Endothelial cell of umbilical vein (primary cell): ENCODE results near the gene BORCS5. TPM values are rescaled to one million over a fixed set of nuclear protein-coding genes. Genes with fewer than 3 reads are reported as not detected.

Experiments
- BruUV-seq: library from RNA; stranded (reverse); fragments of 400-500 nt; replicated peaks from 2 replicates; lab custom pipeline; 2021; lab: Mats Ljungman, UMichigan
- CTCF ChIA-PET: fragments of 300-600, 350-600 bp; sonication (Branson Sonifier 250); formaldehyde crosslinking; loops from one replicate; lab custom pipeline; 2021; ENCODE audit warnings: antibody characterized with exemption, inconsistent platforms; lab: Charles Lee
- POLR2A ChIA-PET: fragments of 300-600, 350-600 bp; sonication (Branson Sonifier 250); formaldehyde crosslinking; loops from one replicate; lab custom pipeline; 2021; ENCODE audit warnings: antibody characterized with exemption, inconsistent platforms; lab: Charles Lee
- DNase-seq: peaks from one replicate; pipeline ENCODE4 v3.0.0-alpha.2; 2011; ENCODE audit warnings: low read depth, low spot score
- FAIRE-seq: peaks from 2 replicates; lab custom pipeline; 2011; peaks lifted over from hg19 to GRCh38; lab: Jason Lieb, UNC
- H2AFZ ChIP-seq: 2 replicates; pipeline ENCODE4 v1.6.0; 2012; ENCODE audit warnings: low read depth, low read length, control low read depth, inconsistent platforms
- H3K27ac ChIP-seq: 2 replicates; pipeline ENCODE4 v1.5.1; 2011; ENCODE audit warnings: low read depth, mild to moderate bottlenecking, control low read depth, low read length, moderate library complexity; ENCODE audit not compliant: insufficient read depth
- H3K27me3 ChIP-seq, 2 experiments: 2 replicates each; pipeline versions ENCODE4 v1.6.0 to v1.6.1; 2011; ENCODE audit warnings: low read length in 2 of 2, mixed read lengths in 1 of 2; ENCODE audit not compliant: control insufficient read depth in 2 of 2, insufficient read depth in 2 of 2
- H3K36me3 ChIP-seq, 2 experiments: 2 replicates in 1 of 2; 3 replicates in 1 of 2; pipeline ENCODE4 v1.5.1; 2011; ENCODE audit warnings: low read length in 2 of 2, mild to moderate bottlenecking in 1 of 2, moderate library complexity in 1 of 2; ENCODE audit not compliant: control insufficient read depth in 2 of 2, insufficient read depth in 2 of 2; ENCODE audit errors: extremely low read depth in 1 of 2
- H3K4me1 ChIP-seq: 3 replicates; pipeline ENCODE4 v1.5.1; 2011; ENCODE audit warnings: mild to moderate bottlenecking, low read length; ENCODE audit not compliant: control insufficient read depth, insufficient read depth; ENCODE audit errors: extremely low read depth
- H3K4me2 ChIP-seq: 2 replicates; pipeline ENCODE4 v1.6.1; 2011; ENCODE audit warnings: low read length, control low read depth, mixed read lengths; ENCODE audit not compliant: insufficient read depth
- H3K4me3 ChIP-seq, 3 experiments: fragments of 200-600 bp in 1 of 3; sonication (generic), shearing (Covaris generic) in 1 of 3; replicated peaks in 1 of 3; 2 replicates each; pipeline ENCODE4 v1.5.1; 2011 to 2016; ENCODE audit warnings: control low read depth in 3 of 3, low read length in 3 of 3, mild to moderate bottlenecking in 2 of 3, inconsistent platforms in 1 of 3, low read depth in 1 of 3, moderate library complexity in 1 of 3; ENCODE audit not compliant: insufficient read depth in 1 of 3
- H3K79me2 ChIP-seq: 2 replicates; pipeline ENCODE4 v1.6.0; 2012; ENCODE audit warnings: low read length, inconsistent platforms; ENCODE audit not compliant: control insufficient read depth, insufficient read depth
- H3K9ac ChIP-seq: replicated peaks from 2 replicates; pipeline ENCODE3; 2011; ENCODE audit warnings: low read length, control low read depth; ENCODE audit not compliant: insufficient read depth; ENCODE audit errors: extremely low read depth
- H3K9me1 ChIP-seq: replicated peaks from 3 replicates; pipeline ENCODE4 v1.6.0; 2011; ENCODE audit warnings: mild to moderate bottlenecking, low read length; ENCODE audit not compliant: control insufficient read depth, insufficient read depth; ENCODE audit errors: extremely low read depth
- H3K9me3 ChIP-seq: replicated peaks from 2 replicates; pipeline ENCODE4 v1.5.1; 2012; ENCODE audit warnings: low read length, inconsistent platforms; ENCODE audit not compliant: control insufficient read depth, insufficient read depth
- H4K20me1 ChIP-seq: replicated peaks from 2 replicates; pipeline ENCODE3; 2011; ENCODE audit warnings: mild to moderate bottlenecking, low read length; ENCODE audit not compliant: control insufficient read depth, insufficient read depth; ENCODE audit errors: extremely low read depth
- CTCF ChIP-seq, 2 donors: IDR thresholded peaks; 1 replicate in 1 of 2; 2 replicates in 1 of 2; pipeline ENCODE4 v1.5.1; 2011; ENCODE audit warnings: low read length in 2 of 2, mild to moderate bottlenecking in 2 of 2, moderate library complexity in 2 of 2, control low read depth in 1 of 2, inconsistent platforms in 1 of 2, low read depth in 1 of 2; ENCODE audit not compliant: insufficient read depth in 1 of 2; ENCODE audit errors: extremely low read depth in 1 of 2
- FOS ChIP-seq: IDR thresholded peaks from 2 replicates; pipeline ENCODE4 v1.6.1; 2011; ENCODE audit warnings: mild to moderate bottlenecking, low read length, moderate library complexity, borderline replicate concordance; ENCODE audit not compliant: insufficient read depth
- GATA2 ChIP-seq: IDR thresholded peaks from 2 replicates; pipeline ENCODE4 v1.7.0; 2011; ENCODE audit warnings: low read depth, mild to moderate bottlenecking, moderate library complexity, mixed read lengths, low read length; ENCODE audit not compliant: insufficient read length, insufficient read depth
- JUN ChIP-seq: IDR thresholded peaks from 2 replicates; pipeline ENCODE4 v1.6.1; 2011; ENCODE audit warnings: borderline replicate concordance, low read depth; ENCODE audit not compliant: insufficient read length, insufficient read depth
- MYC ChIP-seq: IDR thresholded peaks from one replicate; pipeline ENCODE4 v1.6.1; 2011; ENCODE audit warnings: mild to moderate bottlenecking, low read depth, low read length
- POLR2A ChIP-seq: IDR thresholded peaks from 2 replicates; pipeline ENCODE4 v1.6.1; 2012; ENCODE audit warnings: low read depth, mild to moderate bottlenecking, control low read depth, low read length
- POLR2AphosphoS5 ChIP-seq: IDR thresholded peaks from 2 replicates; pipeline ENCODE4 v1.6.1; 2012; ENCODE audit warnings: low read depth, mild to moderate bottlenecking, control low read depth, low read length, moderate library complexity; ENCODE audit not compliant: insufficient read depth
- dilution Hi-C: fragments of 300-500 bp; cut with MboI; formaldehyde crosslinking; loops from one replicate; pipeline ENCODE4 v1.15.0; 2019; ENCODE audit warnings: low sequenced_read_pairs; ENCODE audit not compliant: extremely low pct_ligation_motif_present
- intact Hi-C: fragments of 100-400 bp; cut with micrococcal nuclease; formaldehyde crosslinking; loops from one replicate; pipeline ENCODE4 v1.10.0; 2022
- polyA plus RNA-seq, 4 experiments: library from polyadenylated mRNA; depleted of rRNA in 3 of 4; stranded (reverse) in 3 of 4; unstranded in 1 of 4; fragments of >200 nt; gene quantifications; 2 replicates each; pipeline versions ENCODE4 v1.2.1 to v1.2.3, GENCODE V29; 2011 to 2012; ENCODE audit warnings: missing spikeins in 1 of 4
- total RNA-seq: library from RNA; stranded (reverse); gene quantifications from 2 replicates; pipeline ENCODE4 v1.2.3, GENCODE V29; 2021
- TF ChIP-seq, protein P1 (sequence below): IDR thresholded peaks from 2 replicates; pipeline ENCODE4 v1.6.1; 2011; ENCODE audit not compliant: insufficient read depth, insufficient read length

BORCS5 gene
- total and polyA plus RNA-seq, 2 donors (not counting 3 experiments of a cell fraction or from before 2014, with no cell fraction given): 8.3 to 10.5 TPM

GRCh38 chr12:12403264-12404248 is 46.7 kb downstream of the BORCS5 start:
- DNase-seq: peak; percentile 75
- FAIRE-seq: no peak
- no peaks in the 10 kb centered on the region for H3K36me3 ChIP-seq
- H2AFZ ChIP-seq: no peak overlapping the region
- H3K4me1 ChIP-seq: peaks cover 6% of the 10 kb centered on the region
- H3K9ac ChIP-seq: no peak overlapping the region
- intact Hi-C loops: loop anchor here (2.0 kb wide), 1 partner anchor 39 kb away; no protein-coding TSS in a partner anchor
- no peaks in the 10 kb centered on the region for H3K9me3 ChIP-seq
- no TSS peak for BruUV-seq
- CTCF ChIA-PET: interaction anchor here (0.6 to 1.0 kb wide), 2 partner anchors 12 to 73 kb away, joined by 3 to 5 read pairs; no protein-coding TSS in a partner anchor
- no peaks in the 10 kb centered on the region for H3K79me2 ChIP-seq
- H3K27ac ChIP-seq: no peak overlapping the region
- TF ChIP-seq CTCF (IDR thresholded peaks at IDR 0.05; ENCODE audit: extremely low read depth in 1 of 2, insufficient read depth in 1 of 2, low read depth in 1 of 2, low read length in 2 of 2) (no peak), MYC (no peak), FOS (no peak), POLR2A (no peak), POLR2AphosphoS5 (no peak), GATA2 (no peak), JUN (no peak)
- TF ChIP-seq, protein P1, sequence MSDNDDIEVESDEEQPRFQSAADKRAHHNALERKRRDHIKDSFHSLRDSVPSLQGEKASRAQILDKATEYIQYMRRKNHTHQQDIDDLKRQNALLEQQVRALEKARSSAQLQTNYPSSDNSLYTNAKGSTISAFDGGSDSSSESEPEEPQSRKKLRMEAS: no peak
- POLR2A ChIA-PET: interaction anchor here (0.7 kb wide), 1 partner anchor 54 kb away, joined by 3 read pairs; the partner anchor contains the start of gene MANSC1
- H4K20me1 ChIP-seq: no peaks in the 10 kb centered on the region
- H3K4me2 ChIP-seq: no peak overlapping the region
- H3K4me3 ChIP-seq: no peak overlapping the region
- no peaks in the 10 kb centered on the region for H3K27me3 ChIP-seq
- dilution Hi-C loops: no loop called here
- no peaks in the 10 kb centered on the region for H3K9me1 ChIP-seq
